Regular cardiac myocyte (primary cell): ENCODE results near the gene IL36G. TPM values are rescaled to one million over a fixed set of nuclear protein-coding genes. Genes with fewer than 3 reads are reported as not detected.

Source experiments
- total RNA-seq: library from RNA; depleted of rRNA; stranded (reverse); fragments of >200 nt; gene quantifications from 2 replicates; pipeline ENCODE4 v1.2.3, GENCODE V29; 2014

IL36G gene
- not detected in 2 replicates for total RNA-seq

GRCh38 chr2:112977559-112978056 is at the start of gene IL36G:
Gene IL36G (plus strand): TSS chr2:112978006. CDS start chr2:112978639, 633 bp downstream.

GRCh38 chr2:113005030-113005509 is 27.3 kb downstream of the IL36G start, which contains the start of gene IL36A:
Gene IL36A (plus strand): TSS chr2:113005459. CDS start chr2:113005872, 413 bp downstream.

Other genes with a start within 250 kb of the IL36G start
- gene CKAP2L, start 213.4 kb upstream of the IL36G start, total RNA-seq = 2.3 and 18.6 TPM in 2 replicates
- gene IL1A, start 193.5 kb upstream of the IL36G start, total RNA-seq = 8.2 and 15.5 TPM in 2 replicates
- 150 and 229 TPM in 2 replicates for gene IL1B, start 141.2 kb upstream of the IL36G start, total RNA-seq
- not detected in 2 replicates for gene IL37, start 66.8 kb upstream of the IL36G start, total RNA-seq
- gene IL36A, start 27.5 kb downstream of the IL36G start, total RNA-seq = not detected in 2 replicates
- gene IL36B, start 74.9 kb downstream of the IL36G start, total RNA-seq = not detected in 2 replicates
- gene IL36RN, start 81.2 kb downstream of the IL36G start, total RNA-seq = under 0.01 TPM in 1 of 2 replicates, not detected in the other
- gene IL1F10, start 90.0 kb downstream of the IL36G start, total RNA-seq = not detected in 2 replicates
- gene IL1RN, start 149.6 kb downstream of the IL36G start, total RNA-seq = under 0.01 and 0.28 TPM in 2 replicates
- 0.19 and 1.4 TPM in 2 replicates for gene PSD4, start 196.0 kb downstream of the IL36G start, total RNA-seq